Measurements from ENCODE around the gene BNC2.

The BNC2 gene

GRCh38 chr9:16680975-16681651 lies 189.4 kb downstream of the BNC2 start:
- no peak for DNase-seq (ENCODE audit: low read depth)
- TF ChIP-seq, protein P1, sequence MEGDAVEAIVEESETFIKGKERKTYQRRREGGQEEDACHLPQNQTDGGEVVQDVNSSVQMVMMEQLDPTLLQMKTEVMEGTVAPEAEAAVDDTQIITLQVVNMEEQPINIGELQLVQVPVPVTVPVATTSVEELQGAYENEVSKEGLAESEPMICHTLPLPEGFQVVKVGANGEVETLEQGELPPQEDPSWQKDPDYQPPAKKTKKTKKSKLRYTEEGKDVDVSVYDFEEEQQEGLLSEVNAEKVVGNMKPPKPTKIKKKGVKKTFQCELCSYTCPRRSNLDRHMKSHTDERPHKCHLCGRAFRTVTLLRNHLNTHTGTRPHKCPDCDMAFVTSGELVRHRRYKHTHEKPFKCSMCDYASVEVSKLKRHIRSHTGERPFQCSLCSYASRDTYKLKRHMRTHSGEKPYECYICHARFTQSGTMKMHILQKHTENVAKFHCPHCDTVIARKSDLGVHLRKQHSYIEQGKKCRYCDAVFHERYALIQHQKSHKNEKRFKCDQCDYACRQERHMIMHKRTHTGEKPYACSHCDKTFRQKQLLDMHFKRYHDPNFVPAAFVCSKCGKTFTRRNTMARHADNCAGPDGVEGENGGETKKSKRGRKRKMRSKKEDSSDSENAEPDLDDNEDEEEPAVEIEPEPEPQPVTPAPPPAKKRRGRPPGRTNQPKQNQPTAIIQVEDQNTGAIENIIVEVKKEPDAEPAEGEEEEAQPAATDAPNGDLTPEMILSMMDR (conservative IDR thresholded peaks at IDR 0.05; ENCODE audit: low read depth, low read length) = no peak
- H3K4me3 ChIP-seq (ENCODE audit: low read length) = no peak overlapping the region

DNA sequence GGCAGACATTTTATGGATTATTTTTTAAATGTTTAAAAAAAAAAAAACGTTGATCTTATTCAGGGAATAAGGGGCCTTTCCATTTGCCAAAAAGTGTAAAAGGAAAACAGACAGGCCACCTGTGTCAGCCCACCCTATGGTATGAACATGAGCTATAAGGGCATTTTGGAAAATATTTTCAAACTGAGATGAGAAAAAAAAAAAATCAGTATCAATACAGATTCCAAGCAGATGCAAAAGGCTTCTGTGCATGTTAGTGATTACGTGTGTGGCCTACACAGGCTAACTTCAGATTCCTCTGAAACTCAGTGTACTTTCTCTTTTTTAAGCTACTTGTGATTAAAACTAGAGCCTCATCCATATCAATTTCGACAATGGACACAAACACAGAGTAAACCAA lies 189.9 kb downstream of the BNC2 start:
- no peak for DNase-seq (ENCODE audit: low read depth)
- no peak overlapping the region for H3K4me3 ChIP-seq (ENCODE audit: low read length)
- TF ChIP-seq, protein P1 (conservative IDR thresholded peaks at IDR 0.05; ENCODE audit: low read depth, low read length) = no peak

DNA sequence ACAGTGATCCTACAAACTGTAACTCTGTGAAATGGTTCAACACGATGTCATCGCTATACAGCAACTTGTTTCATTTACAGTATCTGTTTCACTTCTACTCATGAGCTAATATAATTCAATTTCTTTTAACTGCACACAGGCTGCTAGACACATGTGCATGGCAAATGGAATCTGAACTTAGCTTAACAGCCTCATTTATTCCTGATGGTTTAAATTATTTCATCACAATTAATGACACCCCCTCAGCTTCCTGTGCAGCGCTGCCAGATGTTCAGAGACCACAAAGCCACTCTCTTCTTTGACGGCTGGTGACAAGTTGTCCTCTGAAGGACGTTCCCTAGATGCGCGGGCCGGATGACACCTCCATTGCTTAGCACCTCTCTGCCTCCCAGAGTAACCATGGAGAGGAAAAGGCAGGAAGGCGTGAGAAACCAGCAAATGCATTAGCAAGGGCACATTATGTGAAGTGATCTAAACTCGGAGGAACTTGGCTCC lies 191.1 kb downstream of the BNC2 start:
- H3K4me3 ChIP-seq (ENCODE audit: low read length) = no peak overlapping the region
- TF ChIP-seq, protein P1 (conservative IDR thresholded peaks at IDR 0.05; ENCODE audit: low read depth, low read length) = no peak
- no peak for DNase-seq (ENCODE audit: low read depth)

DNA sequence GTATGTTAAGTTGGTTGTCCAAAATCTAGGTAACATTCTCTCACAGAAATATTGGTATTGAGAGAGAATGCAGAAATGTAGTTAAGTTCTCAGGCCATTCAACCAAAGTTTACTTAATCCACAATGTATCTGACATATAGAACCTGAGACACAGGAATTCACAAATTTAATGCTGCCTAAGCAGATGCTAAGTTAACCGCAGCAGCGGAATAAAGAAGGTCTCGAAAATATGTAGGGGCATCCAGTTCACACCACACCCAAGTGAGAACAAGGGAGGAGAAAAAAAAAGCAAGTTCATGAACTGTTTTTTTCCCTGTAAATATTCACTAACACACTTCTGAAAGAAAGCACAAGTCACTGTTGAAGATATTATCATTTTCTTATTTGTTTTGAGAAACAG lies 194.0 kb downstream of the BNC2 start:
- TF ChIP-seq, protein P1 (conservative IDR thresholded peaks at IDR 0.05; ENCODE audit: low read depth, low read length) = no peak
- H3K4me3 ChIP-seq (ENCODE audit: low read length) = no peak overlapping the region
- DNase-seq (ENCODE audit: low read depth) = no peak

GRCh38 chr9:16675131-16675530 lies 195.3 kb downstream of the BNC2 start:
- H3K4me3 ChIP-seq (ENCODE audit: low read length) = no peak overlapping the region
- no peak for DNase-seq (ENCODE audit: low read depth)
- TF ChIP-seq, protein P1 (conservative IDR thresholded peaks at IDR 0.05; ENCODE audit: low read depth, low read length) = no peak

DNA sequence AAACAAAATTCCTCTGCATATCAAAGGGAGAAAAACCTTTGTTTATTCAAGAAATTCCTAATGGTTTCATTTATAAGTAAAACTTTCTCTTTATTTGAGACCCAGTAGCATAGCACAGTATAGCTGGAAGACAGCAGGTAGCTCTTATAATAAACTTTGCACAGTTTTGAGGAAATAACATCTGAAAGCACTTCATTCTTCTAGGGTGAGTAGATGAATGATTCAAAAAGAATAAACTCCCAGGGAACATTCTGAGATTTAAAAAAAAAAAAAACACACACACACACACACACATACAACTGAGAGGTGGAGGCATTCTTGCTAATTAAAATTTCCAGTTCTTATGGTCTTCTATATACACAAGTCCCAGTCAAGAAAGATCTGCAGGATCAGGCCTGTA lies 197.3 kb downstream of the BNC2 start:
- TF ChIP-seq, protein P1 (conservative IDR thresholded peaks at IDR 0.05; ENCODE audit: low read depth, low read length) = no peak
- DNase-seq (ENCODE audit: low read depth) = no peak
- no peak overlapping the region for H3K4me3 ChIP-seq (ENCODE audit: low read length)

DNA sequence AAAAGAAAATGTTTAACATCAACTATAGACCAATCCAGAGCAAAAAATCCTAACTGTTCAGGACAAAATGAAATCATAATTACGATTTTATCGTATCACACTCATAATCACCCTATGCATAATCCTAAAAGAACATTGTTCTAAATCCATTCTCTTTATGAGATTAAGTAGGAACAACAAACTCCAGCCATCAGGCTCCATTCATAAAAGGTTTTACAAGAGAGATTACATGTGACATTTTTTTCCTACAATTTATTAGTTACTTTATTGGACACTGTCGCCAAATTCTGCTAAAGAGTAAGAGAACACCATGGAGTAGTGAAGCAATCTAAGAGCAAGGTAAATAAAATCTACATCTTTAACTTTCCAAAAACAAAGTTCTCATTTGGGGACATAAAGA lies 198.0 kb downstream of the BNC2 start:
- no peak for DNase-seq (ENCODE audit: low read depth)
- H3K4me3 ChIP-seq (ENCODE audit: low read length) = no peak overlapping the region
- TF ChIP-seq, protein P1 (conservative IDR thresholded peaks at IDR 0.05; ENCODE audit: low read depth, low read length) = no peak
